HEK293 (cell line): ENCODE data around the gene TMEM138.
A peak's percentile ranks its signal among the peaks of the same experiment; 100 is the strongest.

Experiments
- CTCF ChIA-PET: fragments of 350-600 bp; formaldehyde crosslinking; extraction: SDS; loops from one replicate; lab custom pipeline; 2021; ENCODE audit warnings: antibody characterized with exemption; lab: Yijun Ruan, JAX
- POLR2A ChIA-PET: fragments of 300-600 bp; formaldehyde crosslinking; extraction: SDS; loops from one replicate; lab custom pipeline; 2020; ENCODE audit warnings: antibody characterized with exemption, inconsistent platforms; lab: Yijun Ruan, JAX
- H3K27ac ChIP-seq: fragments of 200-500 bp; sonication (Bioruptor generic); 2 replicates; pipeline ENCODE4 v1.5.1; 2014; ENCODE audit warnings: low read depth, low read length, control low read depth, inconsistent platforms; ENCODE audit errors: extremely low read depth
- H3K36me3 ChIP-seq, 2 experiments: fragments of 200-500 bp in 1 of 2; sonication (Bioruptor generic) in 1 of 2; 1 replicate in 1 of 2; 2 replicates in 1 of 2; pipeline ENCODE4 v1.5.1; 2014 to 2017; ENCODE audit warnings: inconsistent platforms in 2 of 2, low read length in 2 of 2; ENCODE audit not compliant: control insufficient read depth in 2 of 2, insufficient read depth in 1 of 2
- H3K4me1 ChIP-seq: fragments of 200-500 bp; sonication (Bioruptor generic); 2 replicates; pipeline ENCODE4 v1.5.1; 2014; ENCODE audit warnings: mild to moderate bottlenecking, low read length, inconsistent platforms; ENCODE audit not compliant: control insufficient read depth, insufficient read depth
- H3K4me3 ChIP-seq: 2 replicates; pipeline ENCODE4 v1.5.1; 2011; ENCODE audit warnings: low read depth, mild to moderate bottlenecking, control low read depth, low read length, moderate library complexity
- H3K9me3 ChIP-seq: fragments of 200-500 bp; sonication (Bioruptor generic); 2 replicates; pipeline ENCODE4 v1.5.1; 2014; ENCODE audit warnings: low read depth, low read length, inconsistent platforms; ENCODE audit not compliant: control insufficient read depth, insufficient read depth
- KLF10 ChIP-seq: fragments of 450-650 bp; IDR thresholded peaks from 2 replicates; pipeline ENCODE4 v1.5.1; 2018; ENCODE audit warnings: missing biosample characterization, mild to moderate bottlenecking, missing genetic modification characterization
- KLF7 ChIP-seq: fragments of 450-650 bp; formaldehyde crosslinking; IDR thresholded peaks from 2 replicates; pipeline ENCODE4 v1.5.1; 2016; ENCODE audit warnings: missing biosample characterization, missing genetic modification characterization, borderline replicate concordance
- KLF9 ChIP-seq: fragments of 450-650 bp; formaldehyde crosslinking; IDR thresholded peaks from 2 replicates; pipeline ENCODE4 v1.5.1; 2016; ENCODE audit warnings: missing biosample characterization, missing genetic modification characterization, low read depth
- SETDB1 ChIP-seq: IDR thresholded peaks from one replicate; pipeline ENCODE4 v1.6.1; 2017; ENCODE audit warnings: mild to moderate bottlenecking, low read length, moderate library complexity, mixed read lengths; ENCODE audit not compliant: insufficient read length
- SP3 ChIP-seq: fragments of 450-650 bp; formaldehyde crosslinking; IDR thresholded peaks from 2 replicates; pipeline ENCODE4 v1.5.1; 2016; ENCODE audit warnings: missing biosample characterization, missing genetic modification characterization
- ZBTB17 ChIP-seq: fragments of 450-650 bp; formaldehyde crosslinking; IDR thresholded peaks from 2 replicates; pipeline ENCODE4 v1.5.1; 2016; ENCODE audit warnings: missing biosample characterization, missing genetic modification characterization
- ZBTB20 ChIP-seq: fragments of 450-650 bp; formaldehyde crosslinking; IDR thresholded peaks from 2 replicates; pipeline ENCODE4 v1.5.1; 2016; ENCODE audit warnings: missing biosample characterization, missing genetic modification characterization
- ZBTB7A ChIP-seq: fragments of 450-650 bp; formaldehyde crosslinking; IDR thresholded peaks from 2 replicates; pipeline ENCODE4 v1.5.1; 2016; ENCODE audit warnings: low read depth, missing biosample characterization, missing genetic modification characterization
- ZFHX2 ChIP-seq: fragments of 450-650 bp; formaldehyde crosslinking; conservative IDR thresholded peaks from 2 replicates; pipeline ENCODE4 v1.5.1; 2016; ENCODE audit warnings: missing biosample characterization, missing genetic modification characterization
- ZNF2 ChIP-seq: fragments of 450-650 bp; formaldehyde crosslinking; IDR thresholded peaks from 2 replicates; pipeline ENCODE4 v1.5.1; 2016; ENCODE audit warnings: missing biosample characterization, missing genetic modification characterization
- ZNF324 ChIP-seq: fragments of 450-650 bp; formaldehyde crosslinking; IDR thresholded peaks from 2 replicates; pipeline ENCODE4 v1.5.1; 2016; ENCODE audit warnings: missing biosample characterization, missing genetic modification characterization
- ZNF544 ChIP-seq: fragments of 450-650 bp; formaldehyde crosslinking; IDR thresholded peaks from 2 replicates; pipeline ENCODE4 v1.5.0; 2017; ENCODE audit warnings: missing biosample characterization, missing genetic modification characterization
- ZNF555 ChIP-seq: fragments of 450-650 bp; formaldehyde crosslinking; conservative IDR thresholded peaks from 2 replicates; pipeline ENCODE4 v1.5.1; 2017; ENCODE audit warnings: missing biosample characterization, mild to moderate bottlenecking, missing genetic modification characterization, inconsistent platforms
- ZNF571 ChIP-seq: fragments of 450-650 bp; formaldehyde crosslinking; IDR thresholded peaks from 2 replicates; pipeline ENCODE4 v1.5.0; 2017; ENCODE audit warnings: missing biosample characterization, missing genetic modification characterization
- ZNF670 ChIP-seq: fragments of 450-650 bp; formaldehyde crosslinking; IDR thresholded peaks from 2 replicates; pipeline ENCODE4 v1.5.1; 2016; ENCODE audit warnings: missing biosample characterization, missing genetic modification characterization, low read depth
- ZNF76 ChIP-seq: fragments of 450-650 bp; formaldehyde crosslinking; IDR thresholded peaks from 2 replicates; pipeline ENCODE4; 2016; ENCODE audit warnings: low read depth, missing biosample characterization, missing genetic modification characterization, borderline replicate concordance
- TF ChIP-seq, protein P1 (sequence below): fragments of 450-650 bp; formaldehyde crosslinking; IDR thresholded peaks from 2 replicates; pipeline ENCODE4 v1.5.1; 2017; ENCODE audit warnings: missing biosample characterization, missing genetic modification characterization
- TF ChIP-seq, protein P2 (sequence below): fragments of 450-650 bp; formaldehyde crosslinking; IDR thresholded peaks from 2 replicates; pipeline ENCODE4 v1.5.1; 2016; ENCODE audit warnings: missing biosample characterization, missing genetic modification characterization
- TF ChIP-seq, protein P3 (sequence below): fragments of 450-650 bp; formaldehyde crosslinking; optimal IDR thresholded peaks from 2 replicates; pipeline ENCODE3; 2016; ENCODE audit warnings: missing biosample characterization, mild to moderate bottlenecking, missing genetic modification characterization
- TF ChIP-seq, protein P4 (sequence below): fragments of 450-650 bp; formaldehyde crosslinking; IDR thresholded peaks from 2 replicates; pipeline ENCODE4 v1.5.1; 2016; ENCODE audit warnings: missing biosample characterization, missing genetic modification characterization
- TF ChIP-seq, protein P5 (sequence below): fragments of 450-650 bp; formaldehyde crosslinking; IDR thresholded peaks from 2 replicates; pipeline ENCODE4 v1.5.1; 2016; ENCODE audit warnings: missing biosample characterization, missing genetic modification characterization

The TMEM138 gene

DNA sequence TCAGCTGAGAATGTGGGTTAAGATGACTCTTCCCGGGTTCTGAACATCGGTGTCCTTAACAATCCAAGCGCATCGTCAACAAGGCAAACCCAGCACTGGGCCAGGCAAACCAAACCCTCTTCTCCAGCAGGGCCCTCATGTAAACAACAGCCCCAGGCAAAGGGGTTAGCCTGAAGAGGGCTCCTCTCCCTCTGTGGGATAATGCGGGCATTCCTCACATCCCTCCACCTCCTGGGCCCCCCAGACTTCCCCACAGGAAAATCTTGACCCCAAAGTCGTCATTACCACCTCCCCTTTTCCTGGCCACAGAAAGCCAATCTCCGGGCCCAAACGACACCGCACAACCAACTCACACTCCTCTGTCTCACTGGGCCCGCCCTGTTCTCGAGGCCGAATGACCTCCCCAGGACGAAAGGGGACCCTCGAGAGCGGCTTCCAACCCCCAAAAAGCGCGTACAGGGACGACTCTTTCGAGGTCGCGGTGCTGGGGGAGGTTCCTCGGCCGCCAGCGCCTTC lies 29.8 kb upstream of the TMEM138 start:
- ChIA-PET CTCF (interaction anchor here (1.9 kb wide), 1 partner anchor 53 kb away, joined by 15 read pairs; no protein-coding TSS in a partner anchor), POLR2A (interaction anchor here (1.0 to 1.7 kb wide), 3 partner anchors 17 to 50 kb away, joined by 3 to 5 read pairs (median 4); partner anchors contain the start of genes CYB561A3 and TMEM138)
- H3K9me3 ChIP-seq, result no peaks in the 10 kb centered on the region
- H3K4me1 ChIP-seq, result no peaks in the 10 kb centered on the region
- TF ChIP-seq ZNF2 (tag by site-specific recombination) (no peak), ZNF544 (tag by site-specific recombination) (no peak), ZNF670 (no peak), ZNF76 (no peak), ZNF324 (tag by site-specific recombination) (no peak)
- TF ChIP-seq, protein P1, sequence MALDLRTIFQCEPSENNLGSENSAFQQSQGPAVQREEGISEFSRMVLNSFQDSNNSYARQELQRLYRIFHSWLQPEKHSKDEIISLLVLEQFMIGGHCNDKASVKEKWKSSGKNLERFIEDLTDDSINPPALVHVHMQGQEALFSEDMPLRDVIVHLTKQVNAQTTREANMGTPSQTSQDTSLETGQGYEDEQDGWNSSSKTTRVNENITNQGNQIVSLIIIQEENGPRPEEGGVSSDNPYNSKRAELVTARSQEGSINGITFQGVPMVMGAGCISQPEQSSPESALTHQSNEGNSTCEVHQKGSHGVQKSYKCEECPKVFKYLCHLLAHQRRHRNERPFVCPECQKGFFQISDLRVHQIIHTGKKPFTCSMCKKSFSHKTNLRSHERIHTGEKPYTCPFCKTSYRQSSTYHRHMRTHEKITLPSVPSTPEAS (tag by site-specific recombination), result no peak
- TF ChIP-seq, protein P2, sequence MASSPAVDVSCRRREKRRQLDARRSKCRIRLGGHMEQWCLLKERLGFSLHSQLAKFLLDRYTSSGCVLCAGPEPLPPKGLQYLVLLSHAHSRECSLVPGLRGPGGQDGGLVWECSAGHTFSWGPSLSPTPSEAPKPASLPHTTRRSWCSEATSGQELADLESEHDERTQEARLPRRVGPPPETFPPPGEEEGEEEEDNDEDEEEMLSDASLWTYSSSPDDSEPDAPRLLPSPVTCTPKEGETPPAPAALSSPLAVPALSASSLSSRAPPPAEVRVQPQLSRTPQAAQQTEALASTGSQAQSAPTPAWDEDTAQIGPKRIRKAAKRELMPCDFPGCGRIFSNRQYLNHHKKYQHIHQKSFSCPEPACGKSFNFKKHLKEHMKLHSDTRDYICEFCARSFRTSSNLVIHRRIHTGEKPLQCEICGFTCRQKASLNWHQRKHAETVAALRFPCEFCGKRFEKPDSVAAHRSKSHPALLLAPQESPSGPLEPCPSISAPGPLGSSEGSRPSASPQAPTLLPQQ (tag by site-specific recombination), result 0 out of 2 replicates have a peak, but pooled peaks have one; percentile 7
- H3K36me3 ChIP-seq, result peaks cover 0 to 39% of the 10 kb centered on the region in 2 experiments; a peak in 1 of 3 replicates
- H3K27ac ChIP-seq, result peak overlapping the region; percentile 69; the same call in 1 of the 2 replicates
- H3K4me3 ChIP-seq, result peak overlapping the region; percentile 99

DNA sequence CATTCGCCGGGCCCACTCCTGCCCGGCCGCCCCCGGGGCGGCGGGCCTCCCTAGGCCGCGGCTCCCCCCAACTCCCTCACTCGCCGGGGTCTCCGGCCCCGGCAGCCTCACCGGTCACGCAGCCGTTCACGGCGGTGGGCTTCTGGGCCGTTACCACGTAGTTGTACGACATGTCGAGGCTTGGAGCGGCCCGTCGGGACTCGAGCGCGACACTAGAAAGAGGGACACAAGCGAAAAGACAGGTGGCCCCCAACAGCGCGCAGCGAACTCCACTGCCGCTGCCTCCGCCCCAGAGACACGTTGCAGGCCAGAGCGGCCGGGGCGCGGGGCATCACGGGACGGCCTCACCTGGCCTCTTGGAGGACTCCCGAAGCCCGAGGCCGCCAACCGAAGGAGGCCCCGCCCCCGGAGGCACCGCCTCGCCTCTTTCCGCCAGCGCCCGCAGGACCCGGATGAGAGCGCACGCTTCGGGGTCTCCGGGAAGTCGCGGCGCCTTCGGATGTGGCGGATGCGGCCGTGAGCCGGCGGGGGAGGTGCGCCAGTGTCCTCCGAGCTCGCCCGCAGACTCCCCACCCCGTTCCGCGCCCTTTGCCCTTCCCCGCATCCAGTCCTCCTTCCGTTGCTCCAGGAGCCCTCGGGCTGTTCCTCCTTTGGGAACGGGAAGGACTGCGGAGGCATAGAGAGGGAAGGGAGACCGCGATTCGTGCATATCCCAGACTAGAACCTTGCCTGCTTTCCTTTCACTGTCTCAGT lies 29.2 kb upstream of the TMEM138 start, which contains the start of the genes DDB1 and TKFC:
Gene DDB1 (minus strand): TSS at position 309 of the 753 bp plus-strand sequence. CDS start 137 bp downstream, at position 172.
Gene TKFC (plus strand): TSS at position 432 of the 753 bp plus-strand sequence. CDS start 1,501 bp downstream, outside the sequence.
- no peaks in the 10 kb centered on the region for H3K4me1 ChIP-seq
- ChIA-PET POLR2A (interaction anchor here (1.2 to 4.3 kb wide), 4 partner anchors 21 to 52 kb away, joined by 3 to 40 read pairs (median 20); partner anchors contain the start of genes CYB561A3 and TMEM138), CTCF (interaction anchor here (0.9 to 6.0 kb wide), 3 partner anchors 13 to 78 kb away, joined by 3 to 210 read pairs (median 3); no protein-coding TSS in a partner anchor)
- H3K4me3 ChIP-seq, result peak within 1 kb of the TSS; percentile 99
- H3K27ac ChIP-seq, result peak within 1 kb of the TSS; percentile 69
- peaks cover 0 to 36% of the 10 kb centered on the region in 2 experiments; a peak in 1 of 3 replicates for H3K36me3 ChIP-seq
- no peaks in the 10 kb centered on the region for H3K9me3 ChIP-seq
- TF ChIP-seq KLF7 (tag by site-specific recombination) (peak; percentile 67; the same call in 1 of the 2 replicates), ZNF571 (no peak), KLF10 (no peak), SETDB1 (no peak), SP3 (tag by site-specific recombination) (peak; percentile 79), ZBTB17 (tag by site-specific recombination) (peak; percentile 69), ZBTB7A (tag by site-specific recombination) (0 out of 2 replicates have a peak, but pooled peaks have one; percentile 12), ZFHX2 (tag by site-specific recombination) (peak; percentile 30; the same call in 1 of the 2 replicates), KLF9 (0 out of 2 replicates have a peak, but pooled peaks have one; percentile 32), ZNF555 (tag by site-specific recombination) (no peak), ZBTB20 (tag by site-specific recombination) (peak; percentile 29; the same call in 1 of the 2 replicates)
- TF ChIP-seq, protein P3, sequence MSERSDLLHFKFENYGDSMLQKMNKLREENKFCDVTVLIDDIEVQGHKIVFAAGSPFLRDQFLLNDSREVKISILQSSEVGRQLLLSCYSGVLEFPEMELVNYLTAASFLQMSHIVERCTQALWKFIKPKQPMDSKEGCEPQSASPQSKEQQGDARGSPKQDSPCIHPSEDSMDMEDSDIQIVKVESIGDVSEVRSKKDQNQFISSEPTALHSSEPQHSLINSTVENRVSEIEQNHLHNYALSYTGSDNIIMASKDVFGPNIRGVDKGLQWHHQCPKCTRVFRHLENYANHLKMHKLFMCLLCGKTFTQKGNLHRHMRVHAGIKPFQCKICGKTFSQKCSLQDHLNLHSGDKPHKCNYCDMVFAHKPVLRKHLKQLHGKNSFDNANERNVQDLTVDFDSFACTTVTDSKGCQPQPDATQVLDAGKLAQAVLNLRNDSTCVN (tag by site-specific recombination), result peak; percentile 67
- TF ChIP-seq, protein P1 (tag by site-specific recombination), result no peak
- TF ChIP-seq, protein P4, sequence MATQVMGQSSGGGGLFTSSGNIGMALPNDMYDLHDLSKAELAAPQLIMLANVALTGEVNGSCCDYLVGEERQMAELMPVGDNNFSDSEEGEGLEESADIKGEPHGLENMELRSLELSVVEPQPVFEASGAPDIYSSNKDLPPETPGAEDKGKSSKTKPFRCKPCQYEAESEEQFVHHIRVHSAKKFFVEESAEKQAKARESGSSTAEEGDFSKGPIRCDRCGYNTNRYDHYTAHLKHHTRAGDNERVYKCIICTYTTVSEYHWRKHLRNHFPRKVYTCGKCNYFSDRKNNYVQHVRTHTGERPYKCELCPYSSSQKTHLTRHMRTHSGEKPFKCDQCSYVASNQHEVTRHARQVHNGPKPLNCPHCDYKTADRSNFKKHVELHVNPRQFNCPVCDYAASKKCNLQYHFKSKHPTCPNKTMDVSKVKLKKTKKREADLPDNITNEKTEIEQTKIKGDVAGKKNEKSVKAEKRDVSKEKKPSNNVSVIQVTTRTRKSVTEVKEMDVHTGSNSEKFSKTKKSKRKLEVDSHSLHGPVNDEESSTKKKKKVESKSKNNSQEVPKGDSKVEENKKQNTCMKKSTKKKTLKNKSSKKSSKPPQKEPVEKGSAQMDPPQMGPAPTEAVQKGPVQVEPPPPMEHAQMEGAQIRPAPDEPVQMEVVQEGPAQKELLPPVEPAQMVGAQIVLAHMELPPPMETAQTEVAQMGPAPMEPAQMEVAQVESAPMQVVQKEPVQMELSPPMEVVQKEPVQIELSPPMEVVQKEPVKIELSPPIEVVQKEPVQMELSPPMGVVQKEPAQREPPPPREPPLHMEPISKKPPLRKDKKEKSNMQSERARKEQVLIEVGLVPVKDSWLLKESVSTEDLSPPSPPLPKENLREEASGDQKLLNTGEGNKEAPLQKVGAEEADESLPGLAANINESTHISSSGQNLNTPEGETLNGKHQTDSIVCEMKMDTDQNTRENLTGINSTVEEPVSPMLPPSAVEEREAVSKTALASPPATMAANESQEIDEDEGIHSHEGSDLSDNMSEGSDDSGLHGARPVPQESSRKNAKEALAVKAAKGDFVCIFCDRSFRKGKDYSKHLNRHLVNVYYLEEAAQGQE (tag by site-specific recombination), result no peak
- TF ChIP-seq, protein P5, sequence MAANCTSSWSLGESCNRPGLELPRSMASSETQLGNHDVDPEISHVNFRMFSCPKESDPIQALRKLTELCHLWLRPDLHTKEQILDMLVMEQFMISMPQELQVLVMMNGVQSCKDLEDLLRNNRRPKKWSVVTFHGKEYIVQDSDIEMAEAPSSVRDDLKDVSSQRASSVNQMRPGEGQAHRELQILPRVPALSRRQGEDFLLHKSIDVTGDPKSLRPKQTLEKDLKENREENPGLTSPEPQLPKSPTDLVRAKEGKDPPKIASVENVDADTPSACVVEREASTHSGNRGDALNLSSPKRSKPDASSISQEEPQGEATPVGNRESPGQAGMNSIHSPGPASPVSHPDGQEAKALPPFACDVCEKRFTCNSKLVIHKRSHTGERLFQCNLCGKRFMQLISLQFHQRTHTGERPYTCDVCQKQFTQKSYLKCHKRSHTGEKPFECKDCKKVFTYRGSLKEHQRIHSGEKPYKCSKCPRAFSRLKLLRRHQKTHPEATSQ (tag by site-specific recombination), result 0 out of 2 replicates have a peak, but pooled peaks have one; percentile 7
